ENCODE results near the gene YDJC.

GRCh38 chr22:21598302-21598701, 31.5 kb downstream of the YDJC start:
- TF ChIP-seq, protein P1, sequence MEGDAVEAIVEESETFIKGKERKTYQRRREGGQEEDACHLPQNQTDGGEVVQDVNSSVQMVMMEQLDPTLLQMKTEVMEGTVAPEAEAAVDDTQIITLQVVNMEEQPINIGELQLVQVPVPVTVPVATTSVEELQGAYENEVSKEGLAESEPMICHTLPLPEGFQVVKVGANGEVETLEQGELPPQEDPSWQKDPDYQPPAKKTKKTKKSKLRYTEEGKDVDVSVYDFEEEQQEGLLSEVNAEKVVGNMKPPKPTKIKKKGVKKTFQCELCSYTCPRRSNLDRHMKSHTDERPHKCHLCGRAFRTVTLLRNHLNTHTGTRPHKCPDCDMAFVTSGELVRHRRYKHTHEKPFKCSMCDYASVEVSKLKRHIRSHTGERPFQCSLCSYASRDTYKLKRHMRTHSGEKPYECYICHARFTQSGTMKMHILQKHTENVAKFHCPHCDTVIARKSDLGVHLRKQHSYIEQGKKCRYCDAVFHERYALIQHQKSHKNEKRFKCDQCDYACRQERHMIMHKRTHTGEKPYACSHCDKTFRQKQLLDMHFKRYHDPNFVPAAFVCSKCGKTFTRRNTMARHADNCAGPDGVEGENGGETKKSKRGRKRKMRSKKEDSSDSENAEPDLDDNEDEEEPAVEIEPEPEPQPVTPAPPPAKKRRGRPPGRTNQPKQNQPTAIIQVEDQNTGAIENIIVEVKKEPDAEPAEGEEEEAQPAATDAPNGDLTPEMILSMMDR (IDR thresholded peaks at IDR 0.05; ENCODE audit: low read depth, low read length), result no peak
- TF ChIP-seq EZH2phosphoT487 (IDR thresholded peaks at IDR 0.05; ENCODE audit: low read depth), result no peak

All from OCI-LY3 (cell line).